SK-N-SH (cell line): ENCODE data around the gene RASAL3. TPM values are rescaled to one million over a fixed set of nuclear protein-coding genes. Genes with fewer than 3 reads are reported as not detected.

Experiments used
- CTCF ChIA-PET: fragments of 300-600, 350-600 bp; formaldehyde crosslinking; extraction: SDS; loops from one replicate; lab custom pipeline; 2021; lab: Yijun Ruan, JAX
- POLR2A ChIA-PET: fragments of 350-600 bp; sonication (Branson Sonifier 250); formaldehyde crosslinking; extraction: SDS; loops from one replicate; lab custom pipeline; 2020; ENCODE audit warnings: antibody characterized with exemption, inconsistent platforms; lab: Yijun Ruan, JAX
- DNase-seq: peaks from one replicate; pipeline ENCODE4 v3.0.0; 2012
- H2AFZ ChIP-seq: fragments of 200-600 bp; sonication (generic); 2 replicates; pipeline ENCODE4 v1.8.1; 2016; ENCODE audit warnings: antibody characterized with exemption, mild to moderate bottlenecking, low read depth
- H3F3A ChIP-seq: fragments of 200-600 bp; sonication (generic); replicated peaks from 2 replicates; pipeline ENCODE3; 2016; ENCODE audit warnings: antibody characterized with exemption, mild to moderate bottlenecking; ENCODE audit not compliant: insufficient read depth
- H3K27ac ChIP-seq, 2 experiments: fragments of 200-500 bp in 1 of 2; fragments of 200-600 bp in 1 of 2; sonication (Bioruptor generic) in 1 of 2; sonication (generic), shearing (Covaris generic) in 1 of 2; 2 replicates each; pipeline versions ENCODE4 v1.5.1 to v1.6.1; 2014 to 2016; ENCODE audit warnings: low read depth in 2 of 2, inconsistent platforms in 1 of 2, low read length in 1 of 2, mild to moderate bottlenecking in 1 of 2, mixed read lengths in 1 of 2
- H3K27me3 ChIP-seq: fragments of 200-600 bp; sonication (generic), shearing (Covaris generic); 2 replicates; pipeline ENCODE4 v1.6.1; 2016; ENCODE audit warnings: mixed run types; ENCODE audit not compliant: insufficient read depth
- H3K36me3 ChIP-seq, 2 experiments: fragments of 200-500 bp in 1 of 2; fragments of 200-600 bp in 1 of 2; sonication (Bioruptor generic) in 1 of 2; sonication (generic) in 1 of 2; replicated peaks in 1 of 2; 2 replicates each; pipeline versions ENCODE3 to v1.5.1; 2014 to 2016; ENCODE audit warnings: low read length in 1 of 2, mild to moderate bottlenecking in 1 of 2; ENCODE audit not compliant: insufficient read depth in 2 of 2, control insufficient read depth in 1 of 2
- H3K4me1 ChIP-seq, 2 experiments: fragments of 200-500 bp in 1 of 2; fragments of 200-600 bp in 1 of 2; sonication (Bioruptor generic) in 1 of 2; sonication (generic), shearing (Covaris generic) in 1 of 2; 2 replicates each; pipeline versions ENCODE4 v1.5.1 to v1.6.1; 2014 to 2016; ENCODE audit warnings: low read depth in 1 of 2, low read length in 1 of 2, mixed run types in 1 of 2; ENCODE audit not compliant: insufficient read depth in 2 of 2, control insufficient read depth in 1 of 2
- H3K4me2 ChIP-seq: fragments of 200-600 bp; sonication (generic), shearing (Covaris generic); 2 replicates; pipeline ENCODE4 v1.6.1; 2017; ENCODE audit warnings: mixed run types
- H3K4me3 ChIP-seq, 2 experiments: fragments of 200-500 bp in 1 of 2; fragments of 200-600 bp in 1 of 2; sonication (Bioruptor generic) in 1 of 2; sonication (generic), shearing (Covaris generic) in 1 of 2; 2 replicates each; pipeline versions ENCODE4 v1.5.1 to v1.8.1; 2014 to 2016; ENCODE audit warnings: low read depth in 2 of 2, inconsistent platforms in 1 of 2, low read length in 1 of 2, mild to moderate bottlenecking in 1 of 2, mixed read lengths in 1 of 2, moderate library complexity in 1 of 2
- H3K79me2 ChIP-seq: fragments of 200-600 bp; sonication (generic); 2 replicates; pipeline ENCODE4 v1.8.1; 2017; ENCODE audit warnings: mild to moderate bottlenecking; ENCODE audit not compliant: insufficient read depth
- H3K9ac ChIP-seq: fragments of 200-600 bp; sonication (generic); 2 replicates; pipeline ENCODE4 v1.6.1; 2017; ENCODE audit warnings: mixed run types
- H3K9me2 ChIP-seq: fragments of 200-600 bp; sonication (generic); 2 replicates; pipeline ENCODE4 v1.6.1; 2017; ENCODE audit warnings: mixed run types
- H3K9me3 ChIP-seq: fragments of 200-600 bp; sonication (generic); 2 replicates; pipeline ENCODE4 v1.6.1; 2017; ENCODE audit warnings: mixed run types, mild to moderate bottlenecking, moderate library complexity
- H4K20me1 ChIP-seq: fragments of 200-600 bp; sonication (generic); 2 replicates; pipeline ENCODE4 v1.6.1; 2017; ENCODE audit warnings: mild to moderate bottlenecking, mixed run types; ENCODE audit not compliant: insufficient read depth
- FOSL2 ChIP-seq: IDR thresholded peaks from 2 replicates; pipeline ENCODE4 v1.4.0; 2012; ENCODE audit warnings: low read depth, mild to moderate bottlenecking, moderate library complexity, borderline replicate concordance
- FOXM1 ChIP-seq: IDR thresholded peaks from 2 replicates; pipeline ENCODE4 v1.4.0; 2012; ENCODE audit warnings: low read depth, mild to moderate bottlenecking
- POLR2AphosphoS5 ChIP-seq: IDR thresholded peaks from 2 replicates; pipeline ENCODE4 v1.6.1; 2012; ENCODE audit warnings: low read depth, low read length
- SIN3A ChIP-seq: IDR thresholded peaks from 2 replicates; pipeline ENCODE4 v1.6.1; 2012; ENCODE audit warnings: low read depth, mild to moderate bottlenecking, low read length, moderate library complexity, borderline replicate concordance
- TAF1 ChIP-seq: IDR thresholded peaks from 2 replicates; pipeline ENCODE4 v1.6.1; 2012; ENCODE audit warnings: low read depth, mild to moderate bottlenecking, low read length, moderate library complexity, borderline replicate concordance
- WGBS: methylation state at CpG from one replicate; pipeline ENCODE4 v1.1.6; 2017; ENCODE audit warnings: low lambda C conversion rate; 5-methylcytosine and 5-hydroxymethylcytosine counted together
- polyA plus RNA-seq, 3 experiments: library from polyadenylated mRNA; depleted of rRNA; stranded (reverse); fragments of >200 nt; gene quantifications; 2 replicates each; pipeline ENCODE4 v1.2.3, GENCODE V29; 2012
- TF ChIP-seq, protein P1 (sequence below): IDR thresholded peaks from 2 replicates; pipeline ENCODE4 v1.4.0; 2012; ENCODE audit warnings: low read depth, borderline replicate concordance
- TF ChIP-seq, protein P2 (sequence below): IDR thresholded peaks from 2 replicates; pipeline ENCODE4 v1.4.0; 2012; ENCODE audit warnings: low read depth

Gene RASAL3
- polyA plus RNA-seq, 1 of the 3 experiments (the other 2 are of a cell fraction): 0.02 TPM

DNA sequence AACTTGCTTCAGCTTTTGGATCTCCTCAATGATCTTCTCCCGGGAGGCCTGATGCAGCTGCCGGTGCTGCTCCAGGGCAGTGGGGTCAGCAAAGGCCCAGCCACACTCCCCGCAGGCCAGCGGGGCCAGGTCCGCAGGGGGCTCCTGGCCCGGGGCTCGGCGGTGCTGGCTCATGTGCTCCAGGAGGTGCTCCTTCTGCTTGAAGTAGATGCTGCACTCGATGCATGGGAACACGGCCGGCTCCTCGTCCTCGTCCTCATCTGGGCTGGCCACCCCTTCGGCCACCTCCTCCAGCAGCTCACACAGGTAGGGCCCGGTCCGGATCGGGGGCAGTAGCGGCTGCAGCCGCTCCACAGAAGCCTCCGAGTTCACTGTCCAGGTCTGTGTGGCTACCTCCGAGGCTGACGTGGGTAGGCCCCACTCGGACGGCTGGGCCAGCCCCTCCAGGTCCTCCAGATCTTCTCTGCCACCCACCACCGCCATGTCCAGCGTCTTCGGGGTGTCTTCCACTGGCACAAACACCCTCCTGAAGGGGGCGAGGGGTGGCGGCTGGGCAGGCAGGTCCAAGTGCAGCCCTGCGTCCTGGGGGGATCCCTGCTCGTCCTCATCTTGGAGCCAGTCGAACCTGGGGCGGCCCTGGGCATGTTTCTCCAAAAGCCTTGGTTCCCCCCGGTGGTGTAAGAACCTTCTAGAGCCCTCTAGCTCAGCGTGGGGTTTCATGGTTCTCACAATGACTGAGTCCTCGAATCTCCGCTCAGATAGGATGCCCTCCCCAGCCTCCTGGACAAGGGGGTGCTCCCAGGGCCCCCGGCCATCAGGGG, 24.3 kb downstream of the RASAL3 start:
- Histone ChIP-seq H3K9ac (no peak overlapping the region), H3K27ac (no peak overlapping the region), H3K79me2 (no peaks in the 10 kb centered on the region), H3K4me1 (no peaks in the 10 kb centered on the region), H4K20me1 (no peaks in the 10 kb centered on the region), H3K9me3 (no peaks in the 10 kb centered on the region), H2AFZ (no peak overlapping the region), H3K9me2 (no peaks in the 10 kb centered on the region), H3K27me3 (no peaks in the 10 kb centered on the region), H3K4me3 (no peak overlapping the region), H3K4me2 (no peak overlapping the region), H3K36me3 (no peaks in the 10 kb centered on the region), H3F3A (no peaks in the 10 kb centered on the region)
- ChIA-PET CTCF (interaction anchor here (1.2 kb wide), 1 partner anchor 8 kb away, joined by 5 read pairs; no protein-coding TSS in a partner anchor), POLR2A (no interaction called here)
- no peak for DNase-seq
- TF ChIP-seq TAF1: no peak
- TF ChIP-seq SIN3A: no peak
- TF ChIP-seq FOSL2: no peak
- no peak for TF ChIP-seq POLR2AphosphoS5
- TF ChIP-seq, protein P1, sequence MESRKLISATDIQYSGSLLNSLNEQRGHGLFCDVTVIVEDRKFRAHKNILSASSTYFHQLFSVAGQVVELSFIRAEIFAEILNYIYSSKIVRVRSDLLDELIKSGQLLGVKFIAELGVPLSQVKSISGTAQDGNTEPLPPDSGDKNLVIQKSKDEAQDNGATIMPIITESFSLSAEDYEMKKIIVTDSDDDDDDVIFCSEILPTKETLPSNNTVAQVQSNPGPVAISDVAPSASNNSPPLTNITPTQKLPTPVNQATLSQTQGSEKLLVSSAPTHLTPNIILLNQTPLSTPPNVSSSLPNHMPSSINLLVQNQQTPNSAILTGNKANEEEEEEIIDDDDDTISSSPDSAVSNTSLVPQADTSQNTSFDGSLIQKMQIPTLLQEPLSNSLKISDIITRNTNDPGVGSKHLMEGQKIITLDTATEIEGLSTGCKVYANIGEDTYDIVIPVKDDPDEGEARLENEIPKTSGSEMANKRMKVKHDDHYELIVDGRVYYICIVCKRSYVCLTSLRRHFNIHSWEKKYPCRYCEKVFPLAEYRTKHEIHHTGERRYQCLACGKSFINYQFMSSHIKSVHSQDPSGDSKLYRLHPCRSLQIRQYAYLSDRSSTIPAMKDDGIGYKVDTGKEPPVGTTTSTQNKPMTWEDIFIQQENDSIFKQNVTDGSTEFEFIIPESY: no peak
- TF ChIP-seq, protein P2, sequence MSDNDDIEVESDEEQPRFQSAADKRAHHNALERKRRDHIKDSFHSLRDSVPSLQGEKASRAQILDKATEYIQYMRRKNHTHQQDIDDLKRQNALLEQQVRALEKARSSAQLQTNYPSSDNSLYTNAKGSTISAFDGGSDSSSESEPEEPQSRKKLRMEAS: no peak
- WGBS: 84% methylated on average over 10 of the region's 38 CpGs

DNA sequence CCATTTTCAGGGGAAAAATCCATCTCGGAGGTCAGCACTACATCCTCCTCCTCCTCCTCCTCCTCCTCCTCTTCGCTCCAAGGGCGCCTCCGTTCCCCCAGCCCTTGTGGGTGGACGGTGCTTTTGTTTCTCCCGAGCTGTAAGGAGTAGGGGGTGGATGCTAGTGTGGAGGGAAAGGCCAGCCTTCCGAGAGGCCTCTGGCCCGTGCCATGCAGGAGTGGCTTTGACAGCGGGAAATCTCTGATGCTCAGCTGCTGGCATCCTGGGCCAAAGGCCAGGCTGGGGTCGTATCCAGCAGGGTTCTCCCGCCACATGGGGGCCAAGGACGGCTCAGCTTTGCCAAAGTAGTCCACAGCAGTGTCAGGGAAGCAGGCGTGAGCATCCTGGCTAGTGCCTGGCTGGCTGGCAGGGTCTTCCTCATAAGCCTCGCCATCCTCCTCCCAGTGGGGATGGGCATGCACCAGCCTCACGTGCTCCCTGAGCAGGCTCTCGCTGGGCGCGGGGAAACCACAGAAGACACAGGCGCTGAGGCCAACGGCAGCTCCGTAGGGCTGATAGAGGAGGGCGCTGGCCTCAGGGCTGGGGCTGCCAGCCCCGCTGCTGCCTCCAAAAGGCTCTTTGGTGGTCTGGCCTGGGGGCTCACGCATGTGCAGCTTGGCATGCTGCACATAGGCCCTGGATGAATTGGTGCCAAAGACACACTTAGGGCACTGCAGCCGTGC, 25.1 kb downstream of the RASAL3 start:
- no peaks in the 10 kb centered on the region for H4K20me1 ChIP-seq
- no peak overlapping the region for H3K9ac ChIP-seq
- TF ChIP-seq FOXM1 (no peak), TAF1 (no peak)
- H3K79me2 ChIP-seq: no peaks in the 10 kb centered on the region
- H3K36me3 ChIP-seq: no peaks in the 10 kb centered on the region
- H3K27ac ChIP-seq: no peak overlapping the region
- ChIA-PET CTCF (interaction anchor here (1.2 kb wide), 1 partner anchor 9 kb away, joined by 5 read pairs; no protein-coding TSS in a partner anchor), POLR2A (no interaction called here)
- H3K4me2 ChIP-seq: no peak overlapping the region
- no peaks in the 10 kb centered on the region for H3K27me3 ChIP-seq
- H3K4me3 ChIP-seq: no peak overlapping the region
- H2AFZ ChIP-seq: no peak overlapping the region
- no peak for DNase-seq
- no peaks in the 10 kb centered on the region for H3K4me1 ChIP-seq
- H3K9me2 ChIP-seq: no peaks in the 10 kb centered on the region
- H3F3A ChIP-seq: no peaks in the 10 kb centered on the region
- WGBS: 83% methylated on average over 11 of the region's 25 CpGs
- H3K9me3 ChIP-seq: no peaks in the 10 kb centered on the region
